Gastroesophageal sphincter (tissue), 4 donors: Measurements from ENCODE around the gene THOC5. TPM values are rescaled to one million over a fixed set of nuclear protein-coding genes. Genes with fewer than 3 reads are reported as not detected.
"Not testable (repeated sequence)": the region's sequence is repeated elsewhere in the genome, so short reads cannot be mapped to it uniquely, and the experiment has no call there.

Experiments used
- ATAC-seq: fragments of 150-250 bp; one replicate; pipeline ENCODE4 v1.9.1; 2016; ENCODE audit warnings: mild to moderate bottlenecking, moderate library complexity
- H3K27ac ChIP-seq, 4 donors: fragments of 200-600 bp; sonication (generic) in 3 of 4; 1 replicate in 3 of 4; 2 replicates in 1 of 4; pipeline ENCODE4 v1.5.1; 2016 to 2019
- H3K27me3 ChIP-seq: fragments of 200-600 bp; sonication (generic); one replicate; pipeline ENCODE4 v1.5.1; 2019
- H3K36me3 ChIP-seq, 2 donors: fragments of 200-600 bp; sonication (generic); one replicate each; pipeline ENCODE4 v1.5.1; 2019; ENCODE audit warnings: control low read depth in 1 of 2
- H3K4me1 ChIP-seq, 3 donors: fragments of 200-600 bp; sonication (generic); 1 replicate in 2 of 3; 2 replicates in 1 of 3; pipeline ENCODE4 v1.5.1; 2016 to 2019; ENCODE audit warnings: control low read depth in 2 of 3
- H3K4me3 ChIP-seq, 2 donors: fragments of 200-600 bp; sonication (generic); one replicate each; pipeline ENCODE4 v1.5.1; 2019; ENCODE audit warnings: mild to moderate bottlenecking in 1 of 2, moderate library complexity in 1 of 2
- H3K9me3 ChIP-seq, 3 donors: fragments of 200-600 bp; sonication (generic); one replicate each; pipeline ENCODE4 v1.5.1; 2017 to 2019; ENCODE audit warnings: control low read depth in 2 of 3
- CTCF ChIP-seq, 4 experiments: fragments of 200-600 bp in 2 of 4; fragments of 450-650 bp in 2 of 4; sonication (generic) in 1 of 4; IDR thresholded peaks; one replicate each; pipeline ENCODE4 v1.5.1; 2017 to 2019; ENCODE audit warnings: antibody characterized with exemption in 4 of 4, mild to moderate bottlenecking in 2 of 4, moderate library complexity in 2 of 4
- EP300 ChIP-seq: sonication (generic); formaldehyde crosslinking; IDR thresholded peaks from one replicate; pipeline ENCODE4 v1.6.1; 2017; ENCODE audit warnings: antibody characterized with exemption, mild to moderate bottlenecking
- POLR2A ChIP-seq, 2 donors: fragments of 450-650 bp; IDR thresholded peaks; one replicate each; pipeline ENCODE4 v1.6.1; 2017; ENCODE audit warnings: antibody characterized with exemption in 2 of 2, mild to moderate bottlenecking in 2 of 2, moderate library complexity in 1 of 2
- POLR2AphosphoS5 ChIP-seq: sonication (generic); formaldehyde crosslinking; IDR thresholded peaks from one replicate; pipeline ENCODE4 v1.6.1; 2017; ENCODE audit warnings: antibody characterized with exemption
- WGBS, 2 donors: methylation state at CpG; one replicate each; pipeline ENCODE4 v1.1.5; 2018; ENCODE audit warnings: low coverage in 1 of 2; 5-methylcytosine and 5-hydroxymethylcytosine counted together
- total RNA-seq, 4 donors: library from RNA; depleted of rRNA; stranded (reverse); fragments of >200 nt; gene quantifications; one replicate each; pipeline ENCODE4 v1.1.0, GENCODE V29; 2016

The THOC5 gene
- total RNA-seq, 4 donors from 2014 or later: 46.0 to 91.4 (median 58.2) TPM

- Histone ChIP-seq H3K9me3 (no peaks in the 10 kb centered on the region), H3K27ac (no peak overlapping the region), H3K36me3 (peaks cover 0 to 58% of the 10 kb centered on the region in 2 donors), H3K4me1 (no peaks in the 10 kb centered on the region), H3K4me3 (no peak overlapping the region), H3K27me3 (no peaks in the 10 kb centered on the region)
- ATAC-seq: no peak
- 80% methylated on average over 1 to 3 of the region's 7 CpGs for WGBS, 2 donors
- TF ChIP-seq POLR2AphosphoS5: no peak
- TF ChIP-seq CTCF (IDR thresholded peaks at IDR 0.05): no peak
- TF ChIP-seq POLR2A (IDR thresholded peaks at IDR 0.05): no peak
- TF ChIP-seq EP300: no peak
These were observed 16.9 kb upstream of the THOC5 start for GRCh38 chr22:29570456-29570855.

- 60 to 96% methylated on average over 1 to 6 of the region's 7 CpGs for WGBS, 2 donors
- H3K4me3 ChIP-seq: no peak overlapping the region
- no peak for TF ChIP-seq POLR2A (IDR thresholded peaks at IDR 0.05)
- TF ChIP-seq POLR2AphosphoS5: no peak
- TF ChIP-seq CTCF (IDR thresholded peaks at IDR 0.05): no peak
- ATAC-seq: no peak
- no peaks in the 10 kb centered on the region for H3K4me1 ChIP-seq
- no peaks in the 10 kb centered on the region for H3K9me3 ChIP-seq
- H3K27me3 ChIP-seq: no peaks in the 10 kb centered on the region
- peaks cover 0 to 71% of the 10 kb centered on the region in 2 donors for H3K36me3 ChIP-seq
- H3K27ac ChIP-seq: no peak overlapping the region
These were observed 15.6 kb upstream of the THOC5 start for GRCh38 chr22:29569011-29569678.

GRCh38 chr22:29567338-29567737, 13.8 kb upstream of the THOC5 start:
- WGBS, 2 donors: 65 to 87% methylated on average over 5 to 6 of the region's 7 CpGs
- Histone ChIP-seq H3K27me3 (no peaks in the 10 kb centered on the region), H3K9me3 (no peaks in the 10 kb centered on the region), H3K36me3 (peaks cover 0 to 78% of the 10 kb centered on the region in 2 donors), H3K4me3 (no peak overlapping the region), H3K27ac (no peak overlapping the region), H3K4me1 (no peaks in the 10 kb centered on the region)
- no peak for ATAC-seq
- TF ChIP-seq POLR2A (IDR thresholded peaks at IDR 0.05): no peak

- H3K4me1 ChIP-seq, H3K9me3 ChIP-seq, H3K27me3 ChIP-seq, H3K4me3 ChIP-seq, ATAC-seq, H3K27ac ChIP-seq: not testable (repeated sequence)
- peaks cover 0 to 86% of the 10 kb centered on the region in 2 donors for H3K36me3 ChIP-seq
- 91 to 100% methylated on average over 3 to 6 of the region's 7 CpGs for WGBS, 2 donors
These were observed 13.0 kb upstream of the THOC5 start for GRCh38 chr22:29566513-29566912.

GRCh38 chr22:29563652-29564460, 10.3 kb upstream of the THOC5 start:
- no peak for ATAC-seq
- Histone ChIP-seq H3K27ac (no peak overlapping the region), H3K27me3 (no peaks in the 10 kb centered on the region), H3K4me1 (no peaks in the 10 kb centered on the region), H3K9me3 (no peaks in the 10 kb centered on the region), H3K36me3 (peaks cover 0 to 98% of the 10 kb centered on the region in 2 donors), H3K4me3 (no peak overlapping the region)
- no peak for TF ChIP-seq EP300
- TF ChIP-seq CTCF (IDR thresholded peaks at IDR 0.05): no peak
- no peak for TF ChIP-seq POLR2AphosphoS5
- TF ChIP-seq POLR2A (IDR thresholded peaks at IDR 0.05): no peak
- WGBS, 2 donors: 73 to 81% methylated on average over 3 to 6 of the region's 6 CpGs

GRCh38 chr22:29559853-29560252, 6.3 kb upstream of the THOC5 start:
- TF ChIP-seq EP300 (no peak), POLR2AphosphoS5 (no peak)
- Histone ChIP-seq H3K27ac (no peak overlapping the region), H3K4me3 (no peak overlapping the region), H3K4me1 (peaks cover 0 to 2% (median 0%) of the 10 kb centered on the region in 3 donors), H3K9me3 (no peaks in the 10 kb centered on the region), H3K36me3 (peaks cover 0 to 100% of the 10 kb centered on the region in 2 donors), H3K27me3 (no peaks in the 10 kb centered on the region)
- no peak for ATAC-seq
- WGBS, 2 donors: 81 to 100% methylated on average over 2 of the region's 2 CpGs
